ENCODE results near the gene COL27A1. TPM values are rescaled to one million over a fixed set of nuclear protein-coding genes. Genes with fewer than 3 reads are reported as not detected.
A peak's percentile ranks its signal among the peaks of the same experiment; 100 is the strongest.

Gene COL27A1
- total and polyA plus RNA-seq, 4 donors = 1.9 to 59.4 (median 45.6) TPM

GRCh38 chr9:114281473-114282103 is 126.3 kb downstream of the COL27A1 start:
- no peak overlapping the region for H3K4me3 ChIP-seq (ENCODE audit: low read length in 2 of 2)
- ATAC-seq (ENCODE audit: low FRiP score) (no peak), DNase-seq (peak; percentile 18 to 76)
- H3K27ac ChIP-seq (ENCODE audit: low read depth in 1 of 2, low read length in 2 of 2) = no peak overlapping the region
- 73% methylated on average over 12 of the region's 12 CpGs for WGBS, 2 donors
- H3K36me3 ChIP-seq (ENCODE audit: control insufficient read depth in 1 of 2, insufficient read depth in 2 of 2, low read length in 1 of 2) = no peaks in the 10 kb centered on the region
- intact Hi-C loops (cut with DNase I) = no loop called here
- no peaks in the 10 kb centered on the region for H3K4me1 ChIP-seq (ENCODE audit: control insufficient read depth in 1 of 2, insufficient read depth in 2 of 2, low read length in 2 of 2)
- no peaks in the 10 kb centered on the region for H3K9me3 ChIP-seq (ENCODE audit: control insufficient read depth, low read length)
- no peaks in the 10 kb centered on the region for H3K27me3 ChIP-seq (ENCODE audit: control insufficient read depth in 1 of 2, insufficient read depth in 2 of 2, low read length in 1 of 2)

GRCh38 chr9:114282104-114282485 is 126.8 kb downstream of the COL27A1 start:
- no peaks in the 10 kb centered on the region for H3K27me3 ChIP-seq (ENCODE audit: control insufficient read depth in 1 of 2, insufficient read depth in 2 of 2, low read length in 1 of 2)
- H3K4me1 ChIP-seq (ENCODE audit: control insufficient read depth in 1 of 2, insufficient read depth in 2 of 2, low read length in 2 of 2) = no peaks in the 10 kb centered on the region
- no peaks in the 10 kb centered on the region for H3K36me3 ChIP-seq (ENCODE audit: control insufficient read depth in 1 of 2, insufficient read depth in 2 of 2, low read length in 1 of 2)
- intact Hi-C loops (cut with DNase I) = no loop called here
- WGBS, 2 donors = 90 to 93% methylated on average over 10 of the region's 10 CpGs
- no peaks in the 10 kb centered on the region for H3K9me3 ChIP-seq (ENCODE audit: control insufficient read depth, low read length)
- no peak overlapping the region for H3K27ac ChIP-seq (ENCODE audit: low read depth in 1 of 2, low read length in 2 of 2)
- no peak for ATAC-seq (ENCODE audit: low FRiP score)
- H3K4me3 ChIP-seq (ENCODE audit: low read length in 2 of 2) = no peak overlapping the region
- DNase-seq = peak; percentile 21 to 66

DNA sequence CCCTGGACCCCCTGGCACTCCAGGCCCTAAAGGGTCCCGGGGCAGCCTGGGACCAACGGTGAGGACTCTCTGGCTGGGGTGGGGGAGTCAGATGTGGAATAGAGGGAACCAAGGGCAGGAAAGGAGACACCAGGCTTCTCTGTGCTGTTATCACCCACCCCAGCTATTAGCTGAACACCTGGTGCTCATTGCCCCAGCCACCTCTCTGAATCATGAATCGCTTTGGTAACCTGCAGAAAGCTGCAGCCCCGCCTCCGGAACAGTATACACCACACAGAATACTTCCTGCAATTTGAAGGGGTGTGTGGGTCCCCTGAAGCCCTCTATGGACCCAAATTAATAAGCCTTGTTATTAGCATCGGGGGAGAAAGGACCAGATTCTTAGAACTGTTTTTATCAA is 127.2 kb downstream of the COL27A1 start:
- H3K9me3 ChIP-seq (ENCODE audit: control insufficient read depth, low read length) = no peaks in the 10 kb centered on the region
- no peaks in the 10 kb centered on the region for H3K4me1 ChIP-seq (ENCODE audit: control insufficient read depth in 1 of 2, insufficient read depth in 2 of 2, low read length in 2 of 2)
- no peak for DNase-seq
- no peak for ATAC-seq (ENCODE audit: low FRiP score)
- WGBS, 2 donors = 86 to 87% methylated on average over 6 of the region's 6 CpGs
- H3K27ac ChIP-seq (ENCODE audit: low read depth in 1 of 2, low read length in 2 of 2) = no peak overlapping the region
- intact Hi-C loops (cut with DNase I) = no loop called here
- no peaks in the 10 kb centered on the region for H3K36me3 ChIP-seq (ENCODE audit: control insufficient read depth in 1 of 2, insufficient read depth in 2 of 2, low read length in 1 of 2)
- no peak overlapping the region for H3K4me3 ChIP-seq (ENCODE audit: low read length in 2 of 2)
- no peaks in the 10 kb centered on the region for H3K27me3 ChIP-seq (ENCODE audit: control insufficient read depth in 1 of 2, insufficient read depth in 2 of 2, low read length in 1 of 2)

DNA sequence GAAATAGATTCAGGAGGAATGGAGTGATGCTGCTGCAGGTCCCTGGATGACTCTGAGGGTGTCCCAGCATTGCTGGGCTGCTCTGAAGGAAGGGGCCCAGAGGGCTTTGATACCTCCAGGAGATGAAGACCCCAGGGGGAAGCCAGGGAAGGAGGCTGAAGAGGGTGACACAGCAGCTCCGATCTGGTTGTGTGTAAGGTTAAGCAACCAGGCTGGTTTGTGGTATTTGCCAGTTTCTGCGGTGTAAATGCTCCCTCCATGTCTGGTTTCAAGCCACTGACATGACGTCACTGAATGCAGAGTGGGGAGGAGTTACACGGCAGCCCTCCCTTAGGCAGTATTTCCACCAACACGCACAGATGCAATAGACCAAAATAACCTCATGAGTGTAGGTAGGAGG is 127.6 kb downstream of the COL27A1 start:
- WGBS, 2 donors = 35 to 37% methylated on average over 5 of the region's 5 CpGs
- no peak overlapping the region for H3K4me3 ChIP-seq (ENCODE audit: low read length in 2 of 2)
- no peaks in the 10 kb centered on the region for H3K36me3 ChIP-seq (ENCODE audit: control insufficient read depth in 1 of 2, insufficient read depth in 2 of 2, low read length in 1 of 2)
- no peaks in the 10 kb centered on the region for H3K27me3 ChIP-seq (ENCODE audit: control insufficient read depth in 1 of 2, insufficient read depth in 2 of 2, low read length in 1 of 2)
- intact Hi-C loops (cut with DNase I) = no loop called here
- DNase-seq = peak; percentile 16 to 36
- H3K4me1 ChIP-seq (ENCODE audit: control insufficient read depth in 1 of 2, insufficient read depth in 2 of 2, low read length in 2 of 2) = no peaks in the 10 kb centered on the region
- no peaks in the 10 kb centered on the region for H3K9me3 ChIP-seq (ENCODE audit: control insufficient read depth, low read length)
- H3K27ac ChIP-seq (ENCODE audit: low read depth in 1 of 2, low read length in 2 of 2) = no peak overlapping the region
- ATAC-seq (ENCODE audit: low FRiP score) = no peak

DNA sequence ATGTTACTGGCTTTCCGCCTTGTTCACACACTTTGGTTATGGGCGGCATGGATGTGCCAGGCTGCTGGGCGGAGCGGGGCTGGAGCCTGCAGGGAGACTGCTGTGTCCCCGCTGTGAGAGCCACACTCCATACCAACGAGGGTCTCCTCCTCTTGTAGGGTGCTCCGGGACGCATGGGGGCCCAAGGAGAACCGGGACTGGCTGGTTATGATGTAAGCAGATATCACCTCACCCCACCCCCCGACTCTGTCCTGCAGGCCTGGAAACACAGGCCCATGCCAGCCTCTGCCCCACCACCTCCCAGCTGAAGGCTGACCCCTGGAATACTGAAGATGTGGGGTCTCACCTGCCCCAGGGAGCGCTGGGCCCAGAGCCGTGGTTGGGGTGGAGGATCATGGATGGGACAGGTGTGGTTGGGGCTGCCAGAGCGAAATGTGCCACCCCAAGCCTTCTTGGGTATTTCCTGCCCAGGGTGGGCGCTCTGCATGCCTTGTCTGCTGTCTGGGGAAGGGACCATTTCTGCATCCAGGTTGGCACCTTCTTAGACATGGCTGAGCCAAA is 128.3 kb downstream of the COL27A1 start:
- 90 to 97% methylated on average over 14 of the region's 14 CpGs for whole genome bisulfite sequencing, 2 donors
- no peaks in the 10 kb centered on the region for H3K36me3 ChIP-seq (ENCODE audit: control insufficient read depth in 1 of 2, insufficient read depth in 2 of 2, low read length in 1 of 2)
- H3K4me3 ChIP-seq (ENCODE audit: low read length in 2 of 2) = no peak overlapping the region
- peak; percentile 44 to 73 for DNase-seq
- H3K9me3 ChIP-seq (ENCODE audit: control insufficient read depth, low read length) = no peaks in the 10 kb centered on the region
- no peaks in the 10 kb centered on the region for H3K27me3 ChIP-seq (ENCODE audit: control insufficient read depth in 1 of 2, insufficient read depth in 2 of 2, low read length in 1 of 2)
- no peaks in the 10 kb centered on the region for H3K4me1 ChIP-seq (ENCODE audit: control insufficient read depth in 1 of 2, insufficient read depth in 2 of 2, low read length in 2 of 2)
- intact Hi-C loops (cut with DNase I) = no loop called here
- H3K27ac ChIP-seq (ENCODE audit: low read depth in 1 of 2, low read length in 2 of 2) = no peak overlapping the region
- ATAC-seq (ENCODE audit: low FRiP score) = no peak

DNA sequence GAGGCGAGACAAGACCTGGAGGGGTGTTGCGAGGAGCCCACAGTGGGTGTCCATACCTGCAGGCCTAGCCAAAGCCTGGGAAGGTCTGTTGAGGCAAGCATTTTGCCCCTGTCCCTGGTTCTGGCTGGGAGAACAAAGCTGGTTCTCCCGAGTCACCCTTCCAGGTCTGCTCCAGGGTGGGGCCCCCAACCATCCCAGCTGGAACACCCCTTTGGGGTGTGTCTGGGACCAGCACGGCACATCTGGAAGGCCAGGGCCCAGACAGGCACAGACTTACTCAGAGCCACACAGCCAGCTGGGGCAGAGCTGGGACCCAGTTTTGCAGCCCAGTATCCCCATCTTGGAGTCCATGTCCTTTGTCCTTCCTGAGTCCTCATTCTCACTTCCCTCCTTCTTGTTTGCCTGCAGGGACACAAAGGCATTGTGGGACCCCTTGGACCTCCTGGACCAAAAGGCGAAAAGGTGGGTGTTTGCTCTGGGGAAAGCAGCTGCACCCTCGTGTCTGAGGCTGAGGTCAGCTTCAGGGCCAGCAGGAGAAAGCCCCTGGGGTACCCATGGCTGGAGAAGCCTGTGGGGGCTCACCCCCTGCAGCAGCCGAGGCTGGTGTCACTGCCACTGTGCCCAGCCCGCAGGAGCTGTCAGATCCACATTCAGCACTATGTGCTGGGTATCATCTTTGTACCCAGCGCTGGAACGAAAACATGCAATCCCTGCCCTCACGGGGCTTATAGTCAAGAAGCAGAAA is 129.2 kb downstream of the COL27A1 start:
- no peaks in the 10 kb centered on the region for H3K27me3 ChIP-seq (ENCODE audit: control insufficient read depth in 1 of 2, insufficient read depth in 2 of 2, low read length in 1 of 2)
- H3K4me3 ChIP-seq (ENCODE audit: low read length in 2 of 2) = no peak overlapping the region
- DNase-seq (peak; percentile 40 to 70), ATAC-seq (ENCODE audit: low FRiP score) (no peak)
- no peak overlapping the region for H3K27ac ChIP-seq (ENCODE audit: low read depth in 1 of 2, low read length in 2 of 2)
- H3K36me3 ChIP-seq (ENCODE audit: control insufficient read depth in 1 of 2, insufficient read depth in 2 of 2, low read length in 1 of 2) = no peaks in the 10 kb centered on the region
- no peaks in the 10 kb centered on the region for H3K9me3 ChIP-seq (ENCODE audit: control insufficient read depth, low read length)
- intact Hi-C loops (cut with DNase I) = no loop called here
- 90 to 92% methylated on average over 11 of the region's 11 CpGs for WGBS, 2 donors
- no peaks in the 10 kb centered on the region for H3K4me1 ChIP-seq (ENCODE audit: control insufficient read depth in 1 of 2, insufficient read depth in 2 of 2, low read length in 2 of 2)

DNA sequence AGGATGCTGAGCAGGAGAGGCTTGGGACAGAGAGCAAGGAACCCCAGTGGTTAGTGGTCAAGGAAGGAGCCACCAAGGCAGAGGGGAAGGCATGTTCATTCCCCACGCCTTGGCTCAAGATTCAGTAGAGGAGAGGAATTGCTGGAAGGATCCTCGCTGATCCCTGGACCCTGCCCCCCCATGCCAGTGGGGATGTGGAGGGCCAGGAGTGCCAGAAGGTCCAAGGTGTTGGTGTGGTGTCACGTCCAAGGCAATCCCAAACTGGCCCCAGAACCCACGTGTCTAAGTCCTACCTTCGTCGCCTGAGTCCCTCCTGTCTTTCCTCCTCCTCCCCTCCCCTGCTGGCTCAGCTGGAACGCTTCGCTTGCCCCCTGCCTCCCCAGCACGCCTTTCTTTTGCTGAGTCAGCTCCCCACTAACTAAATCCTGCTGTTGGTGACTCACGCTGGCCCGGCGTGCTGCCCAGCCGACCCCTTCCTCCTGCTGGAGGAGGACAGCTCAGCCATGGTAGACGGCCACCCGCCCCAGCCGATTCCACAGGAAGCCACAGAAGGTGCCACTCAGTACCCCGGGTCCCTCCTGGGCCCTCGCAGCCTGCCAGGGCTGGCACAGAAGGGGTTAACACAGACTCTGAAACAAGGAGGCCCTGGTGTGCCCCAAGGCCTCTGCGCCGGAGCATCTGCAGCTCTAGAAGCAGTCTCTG is 130.0 kb downstream of the COL27A1 start:
- Histone ChIP-seq H3K4me3 (ENCODE audit: low read length in 2 of 2) (no peak overlapping the region), H3K27me3 (ENCODE audit: control insufficient read depth in 1 of 2, insufficient read depth in 2 of 2, low read length in 1 of 2) (no peaks in the 10 kb centered on the region), H3K36me3 (ENCODE audit: control insufficient read depth in 1 of 2, insufficient read depth in 2 of 2, low read length in 1 of 2) (no peaks in the 10 kb centered on the region), H3K9me3 (ENCODE audit: control insufficient read depth, low read length) (no peaks in the 10 kb centered on the region), H3K27ac (ENCODE audit: low read depth in 1 of 2, low read length in 2 of 2) (no peak overlapping the region), H3K4me1 (ENCODE audit: control insufficient read depth in 1 of 2, insufficient read depth in 2 of 2, low read length in 2 of 2) (no peaks in the 10 kb centered on the region)
- DNase-seq (peak; percentile 81 to 88), ATAC-seq (ENCODE audit: low FRiP score) (no peak)
- intact Hi-C loops (cut with DNase I) = no loop called here
- 22 to 27% methylated on average over 20 of the region's 20 CpGs for WGBS, 2 donors

DNA sequence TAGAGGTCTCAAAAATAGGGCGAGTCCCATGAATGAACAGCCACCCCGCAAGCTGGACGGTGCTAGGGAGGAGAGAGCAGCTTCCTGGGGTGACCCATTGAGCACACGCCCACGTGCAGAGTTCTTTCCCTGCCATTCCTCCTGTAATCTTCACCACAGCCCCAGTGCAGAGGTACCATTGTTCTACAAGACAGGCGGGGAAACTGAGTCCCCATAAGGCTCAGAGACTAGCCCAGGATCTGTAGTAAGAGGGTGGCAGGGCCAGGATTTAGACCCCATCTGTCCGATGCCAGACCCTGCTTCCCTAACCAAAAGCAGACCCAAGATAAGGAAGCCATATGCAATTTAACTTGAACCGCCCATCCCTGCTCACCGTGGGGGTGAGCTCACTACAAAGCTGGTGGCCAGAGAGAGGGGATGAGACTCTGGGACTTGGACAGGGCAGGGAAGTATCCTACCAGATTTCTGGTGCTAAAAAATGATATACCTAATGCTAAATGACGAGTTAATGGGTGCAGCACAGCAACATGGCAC is 130.9 kb downstream of the COL27A1 start:
- intact Hi-C loops (cut with DNase I) = no loop called here
- peak in 1 of 2 donors; percentile 6 for DNase-seq
- no peak overlapping the region for H3K27ac ChIP-seq (ENCODE audit: low read depth in 1 of 2, low read length in 2 of 2)

More for the DNA sequence above, 130.9 kb downstream of the COL27A1 start:
- 84 to 87% methylated on average over 10 of the region's 10 CpGs for WGBS, 2 donors
- ATAC-seq (ENCODE audit: low FRiP score) = no peak
- Histone ChIP-seq H3K27me3 (ENCODE audit: control insufficient read depth in 1 of 2, insufficient read depth in 2 of 2, low read length in 1 of 2) (no peaks in the 10 kb centered on the region), H3K36me3 (ENCODE audit: control insufficient read depth in 1 of 2, insufficient read depth in 2 of 2, low read length in 1 of 2) (no peaks in the 10 kb centered on the region), H3K4me1 (ENCODE audit: control insufficient read depth in 1 of 2, insufficient read depth in 2 of 2, low read length in 2 of 2) (no peaks in the 10 kb centered on the region), H3K9me3 (ENCODE audit: control insufficient read depth, low read length) (no peaks in the 10 kb centered on the region), H3K4me3 (ENCODE audit: low read length in 2 of 2) (no peak overlapping the region)
